ENCODE data around the gene GJC2.

Gene GJC2

GRCh38 chr1:228161362-228161761 is 11.6 kb downstream of the GJC2 start:
- in situ Hi-C loops (cut with HindIII; ENCODE audit: low pct_ligation_motif_present, low sequenced_read_pairs), result no loop called here
- DNase-seq, result no peak
- TF ChIP-seq CTCF (IDR thresholded peaks at IDR 0.05; ENCODE audit: low read depth, low read length, missing control alignments), result no peak
- no peak overlapping the region for H3K4me3 ChIP-seq (ENCODE audit: low read depth, low read length)
- no peak overlapping the region for H3K27ac ChIP-seq
- H3K36me3 ChIP-seq (replicated peaks), result no peaks in the 10 kb centered on the region
- peaks cover 13% of the 10 kb centered on the region for H3K27me3 ChIP-seq (replicated peaks)

GRCh38 chr1:228161866-228162265 is 12.1 kb downstream of the GJC2 start:
- Histone ChIP-seq H3K36me3 (replicated peaks) (no peaks in the 10 kb centered on the region), H3K27ac (no peak overlapping the region), H3K27me3 (replicated peaks) (peaks cover 13% of the 10 kb centered on the region), H3K4me3 (ENCODE audit: low read depth, low read length) (no peak overlapping the region)
- no peak for TF ChIP-seq CTCF (IDR thresholded peaks at IDR 0.05; ENCODE audit: low read depth, low read length, missing control alignments)
- in situ Hi-C loops (cut with HindIII; ENCODE audit: low pct_ligation_motif_present, low sequenced_read_pairs), result no loop called here
- no peak for DNase-seq

GRCh38 chr1:228162286-228163006 is 12.7 kb downstream of the GJC2 start:
- peaks cover 13% of the 10 kb centered on the region for H3K27me3 ChIP-seq (replicated peaks)
- no peak overlapping the region for H3K4me3 ChIP-seq (ENCODE audit: low read depth, low read length)
- no peak overlapping the region for H3K27ac ChIP-seq
- in situ Hi-C loops (cut with HindIII; ENCODE audit: low pct_ligation_motif_present, low sequenced_read_pairs), result no loop called here
- DNase-seq, result no peak
- no peaks in the 10 kb centered on the region for H3K36me3 ChIP-seq (replicated peaks)
- peak; percentile 10 for TF ChIP-seq CTCF (IDR thresholded peaks at IDR 0.05; ENCODE audit: low read depth, low read length, missing control alignments)

- Histone ChIP-seq H3K27me3 (replicated peaks) (peaks cover 10% of the 10 kb centered on the region), H3K27ac (no peak overlapping the region), H3K36me3 (replicated peaks) (no peaks in the 10 kb centered on the region), H3K4me3 (ENCODE audit: low read depth, low read length) (no peak overlapping the region)
- peak; percentile 32 for DNase-seq
- TF ChIP-seq CTCF (IDR thresholded peaks at IDR 0.05; ENCODE audit: low read depth, low read length, missing control alignments), result no peak
- in situ Hi-C loops (cut with HindIII; ENCODE audit: low pct_ligation_motif_present, low sequenced_read_pairs), result no loop called here
Measured at GRCh38 chr1:228163007-228163753, 13.4 kb downstream of the GJC2 start.

- TF ChIP-seq CTCF (IDR thresholded peaks at IDR 0.05; ENCODE audit: low read depth, low read length, missing control alignments), result no peak
- in situ Hi-C loops (cut with HindIII; ENCODE audit: low pct_ligation_motif_present, low sequenced_read_pairs), result no loop called here
- no peak overlapping the region for H3K27ac ChIP-seq
- H3K4me3 ChIP-seq (ENCODE audit: low read depth, low read length), result no peak overlapping the region
- DNase-seq, result no peak
- H3K36me3 ChIP-seq (replicated peaks), result no peaks in the 10 kb centered on the region
- peaks cover 4% of the 10 kb centered on the region for H3K27me3 ChIP-seq (replicated peaks)
Measured at GRCh38 chr1:228163776-228164519, 14.2 kb downstream of the GJC2 start.

Measured in brain microvascular endothelial cell (primary cell).